Measurements from ENCODE around the gene DGCR2. TPM values are rescaled to one million over a fixed set of nuclear protein-coding genes. Genes with fewer than 3 reads are reported as not detected.
A peak's percentile ranks its signal among the peaks of the same experiment; 100 is the strongest.

Gene DGCR2
- total RNA-seq, 1 experiment from 2014 or later: 42.9 TPM

DNA sequence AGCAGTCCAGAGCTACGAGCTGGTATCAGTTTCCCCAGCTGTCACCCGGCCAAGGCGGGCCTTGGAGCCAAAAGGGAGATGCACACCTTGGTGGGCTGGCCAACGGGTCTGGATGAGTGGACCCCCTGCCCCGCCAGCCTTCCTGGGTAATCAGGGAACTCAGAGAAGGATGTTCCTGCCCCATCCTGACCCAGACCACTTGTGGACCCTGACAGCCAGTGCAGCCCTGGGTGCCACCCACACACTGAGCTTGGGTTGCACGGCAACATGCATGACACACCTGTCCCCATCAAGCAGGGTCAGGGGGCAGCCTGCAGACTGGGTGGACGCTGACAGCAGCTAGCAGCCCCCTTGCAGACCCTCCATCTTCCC is 47.7 kb upstream of the DGCR2 start:
- no peaks in the 10 kb centered on the region for H3K9me3 ChIP-seq (ENCODE audit: control insufficient read depth in 1 of 2, insufficient read depth in 1 of 2, low read depth in 1 of 2, low read length in 2 of 2)
- peaks cover 4 to 37% of the 10 kb centered on the region in 2 experiments; a peak in 3 of 4 replicates for H3K4me1 ChIP-seq (ENCODE audit: control insufficient read depth in 1 of 2, insufficient read depth in 2 of 2, low read length in 2 of 2)
- TF ChIP-seq ZFX (IDR thresholded peaks at IDR 0.05) (no peak), POLR2AphosphoS5 (IDR thresholded peaks at IDR 0.05; ENCODE audit: low read depth, low read length) (no peak), RAD21 (IDR thresholded peaks at IDR 0.05; ENCODE audit: low read depth) (no peak), EZH2 (IDR thresholded peaks at IDR 0.05) (no peak), EZH2phosphoT487 (IDR thresholded peaks at IDR 0.05; ENCODE audit: borderline replicate concordance) (no peak), YY1 (IDR thresholded peaks at IDR 0.05; ENCODE audit: extremely low read depth, insufficient replicate concordance, low read depth, low read length) (no peak)
- TF ChIP-seq, protein P1, sequence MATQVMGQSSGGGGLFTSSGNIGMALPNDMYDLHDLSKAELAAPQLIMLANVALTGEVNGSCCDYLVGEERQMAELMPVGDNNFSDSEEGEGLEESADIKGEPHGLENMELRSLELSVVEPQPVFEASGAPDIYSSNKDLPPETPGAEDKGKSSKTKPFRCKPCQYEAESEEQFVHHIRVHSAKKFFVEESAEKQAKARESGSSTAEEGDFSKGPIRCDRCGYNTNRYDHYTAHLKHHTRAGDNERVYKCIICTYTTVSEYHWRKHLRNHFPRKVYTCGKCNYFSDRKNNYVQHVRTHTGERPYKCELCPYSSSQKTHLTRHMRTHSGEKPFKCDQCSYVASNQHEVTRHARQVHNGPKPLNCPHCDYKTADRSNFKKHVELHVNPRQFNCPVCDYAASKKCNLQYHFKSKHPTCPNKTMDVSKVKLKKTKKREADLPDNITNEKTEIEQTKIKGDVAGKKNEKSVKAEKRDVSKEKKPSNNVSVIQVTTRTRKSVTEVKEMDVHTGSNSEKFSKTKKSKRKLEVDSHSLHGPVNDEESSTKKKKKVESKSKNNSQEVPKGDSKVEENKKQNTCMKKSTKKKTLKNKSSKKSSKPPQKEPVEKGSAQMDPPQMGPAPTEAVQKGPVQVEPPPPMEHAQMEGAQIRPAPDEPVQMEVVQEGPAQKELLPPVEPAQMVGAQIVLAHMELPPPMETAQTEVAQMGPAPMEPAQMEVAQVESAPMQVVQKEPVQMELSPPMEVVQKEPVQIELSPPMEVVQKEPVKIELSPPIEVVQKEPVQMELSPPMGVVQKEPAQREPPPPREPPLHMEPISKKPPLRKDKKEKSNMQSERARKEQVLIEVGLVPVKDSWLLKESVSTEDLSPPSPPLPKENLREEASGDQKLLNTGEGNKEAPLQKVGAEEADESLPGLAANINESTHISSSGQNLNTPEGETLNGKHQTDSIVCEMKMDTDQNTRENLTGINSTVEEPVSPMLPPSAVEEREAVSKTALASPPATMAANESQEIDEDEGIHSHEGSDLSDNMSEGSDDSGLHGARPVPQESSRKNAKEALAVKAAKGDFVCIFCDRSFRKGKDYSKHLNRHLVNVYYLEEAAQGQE (IDR thresholded peaks at IDR 0.05; ENCODE audit: low read depth): no peak
- TF ChIP-seq, protein P2, sequence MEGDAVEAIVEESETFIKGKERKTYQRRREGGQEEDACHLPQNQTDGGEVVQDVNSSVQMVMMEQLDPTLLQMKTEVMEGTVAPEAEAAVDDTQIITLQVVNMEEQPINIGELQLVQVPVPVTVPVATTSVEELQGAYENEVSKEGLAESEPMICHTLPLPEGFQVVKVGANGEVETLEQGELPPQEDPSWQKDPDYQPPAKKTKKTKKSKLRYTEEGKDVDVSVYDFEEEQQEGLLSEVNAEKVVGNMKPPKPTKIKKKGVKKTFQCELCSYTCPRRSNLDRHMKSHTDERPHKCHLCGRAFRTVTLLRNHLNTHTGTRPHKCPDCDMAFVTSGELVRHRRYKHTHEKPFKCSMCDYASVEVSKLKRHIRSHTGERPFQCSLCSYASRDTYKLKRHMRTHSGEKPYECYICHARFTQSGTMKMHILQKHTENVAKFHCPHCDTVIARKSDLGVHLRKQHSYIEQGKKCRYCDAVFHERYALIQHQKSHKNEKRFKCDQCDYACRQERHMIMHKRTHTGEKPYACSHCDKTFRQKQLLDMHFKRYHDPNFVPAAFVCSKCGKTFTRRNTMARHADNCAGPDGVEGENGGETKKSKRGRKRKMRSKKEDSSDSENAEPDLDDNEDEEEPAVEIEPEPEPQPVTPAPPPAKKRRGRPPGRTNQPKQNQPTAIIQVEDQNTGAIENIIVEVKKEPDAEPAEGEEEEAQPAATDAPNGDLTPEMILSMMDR (IDR thresholded peaks at IDR 0.05 in 2 of 3, conservative IDR thresholded peaks at IDR 0.05 in 1 of 3; ENCODE audit: borderline replicate concordance in 1 of 3, insufficient read depth in 1 of 3, low read depth in 2 of 3, low read length in 2 of 3): no peak
- no peak overlapping the region for H3K9ac ChIP-seq (ENCODE audit: low read length)
- POLR2A ChIA-PET: no interaction called here
- H3K27ac ChIP-seq (ENCODE audit: low read depth, low read length): no peak overlapping the region
- no peaks in the 10 kb centered on the region for H4K20me1 ChIP-seq (ENCODE audit: insufficient read depth)
- RAD21 ChIA-PET (ENCODE audit: low non-redundant PET in 1 of 2, low total read pairs in 2 of 2, uncharacterized antibody in 2 of 2, unreplicated experiment in 2 of 2): no interaction called here
- intact Hi-C loops (cut with micrococcal nuclease): no loop called here
- H3K36me3 ChIP-seq (ENCODE audit: control insufficient read depth in 1 of 2, insufficient read depth in 2 of 2, low read length in 2 of 2): no peaks in the 10 kb centered on the region
- BruUV-seq (replicated peaks): no TSS peak
- CTCF ChIA-PET: interaction anchor here (1.2 kb wide), 1 partner anchor 25 kb away, joined by 3 read pairs; the partner anchor contains the start of gene ESS2
- no peaks in the 10 kb centered on the region for H3K9me2 ChIP-seq (ENCODE audit: insufficient read depth)
- DNase-seq (ENCODE audit: low read depth, low spot score): no peak
- peaks cover 35% of the 10 kb centered on the region for H3K79me2 ChIP-seq (ENCODE audit: insufficient read depth, low read length)
- no peak overlapping the region for H2AFZ ChIP-seq (ENCODE audit: low read depth, low read length, poor library complexity, severe bottlenecking)
- peaks cover 12% of the 10 kb centered on the region for H3K27me3 ChIP-seq (ENCODE audit: insufficient read depth, low read length)
- peak overlapping the region; percentile 99 for H3K4me2 ChIP-seq (ENCODE audit: low read length)
- H3K4me3 ChIP-seq (replicated peaks in 1 of 2; ENCODE audit: low read depth in 1 of 2, low read length in 2 of 2): no peak overlapping the region
- ATAC-seq: no peak
